Uterus (tissue), 2 donors: ENCODE measurements around the gene TSGA10IP.

Source experiments
- POLR2A ChIP-seq, 2 donors: fragments of 450-650 bp; IDR thresholded peaks; one replicate each; pipeline ENCODE4 v1.6.1; 2016; ENCODE audit warnings: antibody characterized with exemption in 2 of 2, mild to moderate bottlenecking in 1 of 2, moderate library complexity in 1 of 2
- TF ChIP-seq, protein P1 (sequence below), 4 experiments: fragments of 200-600 bp in 2 of 4; fragments of 450-650 bp in 2 of 4; sonication (generic) in 2 of 4; IDR thresholded peaks; one replicate each; pipeline ENCODE4 v1.5.1; 2016 to 2019; ENCODE audit warnings: antibody characterized with exemption in 4 of 4, mild to moderate bottlenecking in 2 of 4, moderate library complexity in 1 of 4

DNA sequence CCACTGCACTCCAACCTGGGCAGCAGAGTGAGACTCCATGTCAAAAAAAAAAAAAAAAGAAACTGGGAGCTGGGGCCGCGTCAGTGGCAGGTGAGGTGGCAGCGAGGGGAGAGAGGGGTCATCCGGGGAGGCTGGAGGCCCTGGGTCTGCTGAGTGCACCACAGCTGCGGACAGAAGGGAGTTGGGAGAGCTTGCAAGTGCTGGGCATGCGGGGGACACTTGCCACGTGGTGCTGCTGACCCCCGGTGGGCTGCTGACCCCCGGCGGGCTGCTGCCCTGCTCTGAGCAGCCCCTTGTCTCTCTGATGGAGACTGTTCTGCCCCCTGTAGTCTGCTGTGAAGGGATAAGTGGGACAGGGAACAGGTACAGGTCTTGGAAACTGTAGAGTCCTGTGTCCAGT is 23.4 kb upstream of the TSGA10IP start:
- TF ChIP-seq, protein P1, sequence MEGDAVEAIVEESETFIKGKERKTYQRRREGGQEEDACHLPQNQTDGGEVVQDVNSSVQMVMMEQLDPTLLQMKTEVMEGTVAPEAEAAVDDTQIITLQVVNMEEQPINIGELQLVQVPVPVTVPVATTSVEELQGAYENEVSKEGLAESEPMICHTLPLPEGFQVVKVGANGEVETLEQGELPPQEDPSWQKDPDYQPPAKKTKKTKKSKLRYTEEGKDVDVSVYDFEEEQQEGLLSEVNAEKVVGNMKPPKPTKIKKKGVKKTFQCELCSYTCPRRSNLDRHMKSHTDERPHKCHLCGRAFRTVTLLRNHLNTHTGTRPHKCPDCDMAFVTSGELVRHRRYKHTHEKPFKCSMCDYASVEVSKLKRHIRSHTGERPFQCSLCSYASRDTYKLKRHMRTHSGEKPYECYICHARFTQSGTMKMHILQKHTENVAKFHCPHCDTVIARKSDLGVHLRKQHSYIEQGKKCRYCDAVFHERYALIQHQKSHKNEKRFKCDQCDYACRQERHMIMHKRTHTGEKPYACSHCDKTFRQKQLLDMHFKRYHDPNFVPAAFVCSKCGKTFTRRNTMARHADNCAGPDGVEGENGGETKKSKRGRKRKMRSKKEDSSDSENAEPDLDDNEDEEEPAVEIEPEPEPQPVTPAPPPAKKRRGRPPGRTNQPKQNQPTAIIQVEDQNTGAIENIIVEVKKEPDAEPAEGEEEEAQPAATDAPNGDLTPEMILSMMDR (IDR thresholded peaks at IDR 0.05): no peak
- no peak for TF ChIP-seq POLR2A (IDR thresholded peaks at IDR 0.05)
